GM23248 (cell line): ENCODE data around the gene EPDR1. TPM values are rescaled to one million over a fixed set of nuclear protein-coding genes. Genes with fewer than 3 reads are reported as not detected.

Experiments
- DNase-seq: peaks from one replicate; pipeline ENCODE4 v3.0.0-alpha.2; 2015
- H2AFZ ChIP-seq: fragments of 200-600 bp; sonication (generic); 2 replicates; pipeline ENCODE4 v1.6.1; 2016; ENCODE audit warnings: antibody characterized with exemption
- H3F3A ChIP-seq: fragments of 200-600 bp; sonication (generic); 2 replicates; pipeline ENCODE4 v1.6.1; 2016; ENCODE audit warnings: mild to moderate bottlenecking, antibody characterized with exemption, mixed run types; ENCODE audit not compliant: insufficient read depth
- H3K27ac ChIP-seq: fragments of 200-600 bp; sonication (generic); 2 replicates; pipeline ENCODE4 v1.5.1; 2016; ENCODE audit warnings: mild to moderate bottlenecking
- H3K27me3 ChIP-seq: fragments of 200-600 bp; sonication (generic); replicated peaks from 2 replicates; pipeline ENCODE4 v1.6.1; 2016; ENCODE audit warnings: mild to moderate bottlenecking; ENCODE audit not compliant: insufficient read depth
- H3K36me3 ChIP-seq: fragments of 200-600 bp; sonication (generic); 2 replicates; pipeline ENCODE4 v1.6.1; 2016; ENCODE audit warnings: low read depth, mild to moderate bottlenecking
- H3K4me1 ChIP-seq: fragments of 200-600 bp; sonication (generic); 2 replicates; pipeline ENCODE4 v1.6.1; 2016; ENCODE audit warnings: mild to moderate bottlenecking; ENCODE audit not compliant: insufficient read depth
- H3K4me2 ChIP-seq: fragments of 200-600 bp; sonication (generic); one replicate; pipeline ENCODE4 v1.6.1; 2016; ENCODE audit warnings: mild to moderate bottlenecking; ENCODE audit not compliant: unreplicated experiment
- H3K4me3 ChIP-seq: fragments of 200-600 bp; sonication (generic); 2 replicates; pipeline ENCODE4 v1.5.1; 2016; ENCODE audit warnings: mild to moderate bottlenecking
- H3K79me2 ChIP-seq: fragments of 200-600 bp; sonication (generic); 2 replicates; pipeline ENCODE4 v1.6.1; 2016; ENCODE audit warnings: mild to moderate bottlenecking; ENCODE audit not compliant: insufficient read depth
- H3K9ac ChIP-seq: fragments of 200-600 bp; sonication (generic); 2 replicates; pipeline ENCODE4 v1.6.1; 2016; ENCODE audit warnings: mild to moderate bottlenecking
- H3K9me2 ChIP-seq: fragments of 200-600 bp; sonication (generic); 2 replicates; pipeline ENCODE4 v1.6.1; 2016; ENCODE audit warnings: mixed run types, mild to moderate bottlenecking, moderate library complexity; ENCODE audit not compliant: insufficient read depth
- H3K9me3 ChIP-seq: fragments of 200-600 bp; sonication (generic); one replicate; pipeline ENCODE4 v1.6.1; 2017; ENCODE audit warnings: low read depth
- H4K20me1 ChIP-seq: fragments of 200-600 bp; sonication (generic); 2 replicates; pipeline ENCODE4 v1.6.0; 2016; ENCODE audit not compliant: insufficient read depth
- EZH2 ChIP-seq: fragments of 200-600 bp; sonication (generic); IDR thresholded peaks from 2 replicates; pipeline ENCODE4 v1.6.1; 2018; ENCODE audit warnings: antibody characterized with exemption, mild to moderate bottlenecking; ENCODE audit not compliant: insufficient read depth, poor library complexity, severe bottlenecking
- EZH2phosphoT487 ChIP-seq: fragments of 200-600 bp; sonication (generic); IDR thresholded peaks from 2 replicates; pipeline ENCODE4 v1.6.1; 2018; ENCODE audit warnings: antibody characterized with exemption, moderate library complexity, mild to moderate bottlenecking, low read depth; ENCODE audit not compliant: insufficient read depth
- WGBS, 2 experiments: methylation state at CpG; one replicate each; pipeline ENCODE4 v1.1.6; 2015 to 2017; ENCODE audit warnings: low lambda C conversion rate in 2 of 2, low coverage in 1 of 2; ENCODE audit errors: missing lambda C conversion rate in 2 of 2; 5-methylcytosine and 5-hydroxymethylcytosine counted together
- in situ Hi-C: fragments of 300-500 bp; cut with MboI; formaldehyde crosslinking; loops from 2 replicates; pipeline ENCODE4 v1.15.0; 2020
- polyA plus RNA-seq: library from polyadenylated mRNA; unstranded; fragments of >200 nt; fragmentation: Nextera tagmentation; extraction: Ambion mirVana; gene quantifications from 2 replicates; pipeline ENCODE4 v1.2.1, GENCODE V29; 2016
- total RNA-seq: library from RNA; depleted of rRNA; stranded (reverse); fragments of >200 nt; shearing (Covaris generic); gene quantifications from 2 replicates; pipeline ENCODE4 v1.2.3, GENCODE V29; 2014

EPDR1 gene
- total and polyA plus RNA-seq, 2 experiments from 2014 or later, result 1.5 to 2.5 TPM

DNA sequence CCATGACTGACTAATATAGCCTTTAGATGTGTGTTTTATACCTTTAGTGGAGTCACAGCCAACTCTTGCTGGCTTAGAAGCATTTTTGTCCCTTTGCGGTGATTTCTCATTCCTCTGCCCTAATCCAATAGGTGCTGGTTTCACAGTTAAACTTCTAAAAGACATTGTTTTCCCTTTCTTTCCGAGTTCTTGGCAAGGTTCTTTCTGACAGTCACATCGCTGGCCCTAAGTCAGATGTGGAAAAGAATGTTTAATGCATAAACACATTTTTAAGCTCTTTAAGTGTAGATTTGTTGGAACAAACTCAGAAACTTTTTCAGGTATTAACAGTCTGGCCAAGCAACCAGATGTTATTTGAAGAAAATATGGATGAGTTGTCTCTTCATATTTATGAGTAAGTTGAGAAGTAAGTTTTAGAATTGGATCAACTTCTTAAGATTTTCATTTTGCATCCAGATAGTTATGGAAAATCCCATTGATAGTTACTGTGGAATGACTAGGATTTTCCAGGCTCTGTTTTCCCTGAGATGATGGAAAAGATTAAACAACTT lies 4.1 kb downstream of the EPDR1 start:
- WGBS, 2 experiments, result 27 to 30% methylated on average over 3 of the region's 3 CpGs
- H3K9me2 ChIP-seq, result no peaks in the 10 kb centered on the region
- H3F3A ChIP-seq, result no peaks in the 10 kb centered on the region
- H3K9ac ChIP-seq, result no peak overlapping the region
- no peak overlapping the region for H2AFZ ChIP-seq
- H3K4me3 ChIP-seq, result no peak overlapping the region
- no peaks in the 10 kb centered on the region for H3K79me2 ChIP-seq
- H3K9me3 ChIP-seq, result no peaks in the 10 kb centered on the region
- no peaks in the 10 kb centered on the region for H3K36me3 ChIP-seq
- H4K20me1 ChIP-seq, result no peaks in the 10 kb centered on the region
- no peaks in the 10 kb centered on the region for H3K4me1 ChIP-seq
- TF ChIP-seq EZH2phosphoT487, result no peak
- TF ChIP-seq EZH2, result no peak
- in situ Hi-C loops, result loop anchor here (25.0 kb wide), 1 partner anchor 413 kb away; no protein-coding TSS in a partner anchor
- H3K27ac ChIP-seq, result no peak overlapping the region
- H3K27me3 ChIP-seq, result peaks cover 12% of the 10 kb centered on the region; the same call in 1 of the 2 replicates
- no peak for DNase-seq
- no peak overlapping the region for H3K4me2 ChIP-seq

DNA sequence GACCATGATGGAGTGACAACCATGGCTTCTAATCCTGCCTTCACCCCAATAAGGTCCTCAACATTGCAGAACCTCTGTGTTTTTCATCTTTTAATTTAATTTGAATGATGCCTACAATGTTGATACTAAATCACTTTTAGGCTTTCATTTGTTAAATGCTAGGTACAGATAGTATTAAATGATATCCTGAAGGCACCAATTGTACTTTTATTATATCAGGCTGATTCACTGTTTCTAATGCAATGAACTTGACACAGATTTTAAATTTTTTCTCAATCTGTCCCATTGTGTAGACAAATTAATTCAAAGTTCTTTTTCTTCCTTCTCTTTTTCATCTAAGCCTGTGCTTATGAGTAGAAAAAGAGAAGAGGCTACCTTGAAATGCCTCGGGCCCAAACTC lies 5.2 kb downstream of the EPDR1 start:
- no peaks in the 10 kb centered on the region for H3K36me3 ChIP-seq
- TF ChIP-seq EZH2 (no peak), EZH2phosphoT487 (no peak)
- H3K9ac ChIP-seq, result no peak overlapping the region
- H4K20me1 ChIP-seq, result no peaks in the 10 kb centered on the region
- H3K27me3 ChIP-seq, result peaks cover 12% of the 10 kb centered on the region; the same call in 1 of the 2 replicates
- 19 to 22% methylated on average over 1 of the region's 1 CpG for WGBS, 2 experiments
- in situ Hi-C loops, result no loop called here
- H3K4me2 ChIP-seq, result no peak overlapping the region
- no peaks in the 10 kb centered on the region for H3K79me2 ChIP-seq
- no peaks in the 10 kb centered on the region for H3K9me3 ChIP-seq
- H3K27ac ChIP-seq, result no peak overlapping the region
- no peaks in the 10 kb centered on the region for H3K9me2 ChIP-seq
- H3K4me3 ChIP-seq, result no peak overlapping the region
- H2AFZ ChIP-seq, result no peak overlapping the region
- no peaks in the 10 kb centered on the region for H3F3A ChIP-seq
- no peak for DNase-seq
- no peaks in the 10 kb centered on the region for H3K4me1 ChIP-seq

DNA sequence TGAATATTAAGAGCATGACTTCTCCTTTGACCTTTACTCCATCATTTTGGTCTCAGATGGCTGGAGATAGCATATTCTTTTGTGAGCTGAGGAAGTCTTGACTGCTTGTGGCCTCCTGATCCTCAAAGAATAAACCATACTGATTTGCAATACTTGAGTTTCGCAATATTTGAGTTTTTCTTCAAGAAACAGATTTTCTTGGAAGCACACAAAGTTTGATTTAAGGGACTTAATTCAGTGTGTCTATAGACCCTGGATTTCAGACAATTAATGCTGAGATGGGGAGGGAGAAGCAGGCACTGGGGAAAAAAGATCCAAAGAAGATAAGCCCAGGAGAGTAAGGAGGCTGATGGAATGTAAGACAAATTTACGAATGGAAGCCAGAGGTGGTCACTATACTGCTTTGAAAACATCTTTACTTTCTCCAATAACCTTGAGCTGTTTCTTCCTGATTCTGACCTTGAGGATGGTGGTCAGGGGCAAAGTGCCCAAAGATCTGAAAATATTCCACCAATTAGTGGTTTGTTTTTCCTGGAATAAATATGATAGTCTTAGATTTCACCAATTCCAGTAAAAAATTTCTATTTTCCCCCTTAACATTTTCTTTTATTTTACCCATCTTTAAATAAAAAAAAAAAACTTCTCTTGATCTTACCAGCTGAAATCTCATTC lies 7.5 kb downstream of the EPDR1 start:
- H3K27ac ChIP-seq, result no peak overlapping the region
- H2AFZ ChIP-seq, result no peak overlapping the region
- WGBS, 2 experiments, result 8 to 15% methylated on average over 2 of the region's 2 CpGs
- H3K9me3 ChIP-seq, result no peaks in the 10 kb centered on the region
- H3K36me3 ChIP-seq, result no peaks in the 10 kb centered on the region
- H3K9ac ChIP-seq, result no peak overlapping the region
- H3K4me3 ChIP-seq, result no peak overlapping the region
- H3K9me2 ChIP-seq, result no peaks in the 10 kb centered on the region
- H3F3A ChIP-seq, result no peaks in the 10 kb centered on the region
- no peak for DNase-seq
- H3K4me1 ChIP-seq, result no peaks in the 10 kb centered on the region
- H3K27me3 ChIP-seq, result no peaks in the 10 kb centered on the region
- no peaks in the 10 kb centered on the region for H4K20me1 ChIP-seq
- TF ChIP-seq EZH2phosphoT487 (no peak), EZH2 (no peak)
- in situ Hi-C loops, result no loop called here
- no peak overlapping the region for H3K4me2 ChIP-seq
- H3K79me2 ChIP-seq, result no peaks in the 10 kb centered on the region

DNA sequence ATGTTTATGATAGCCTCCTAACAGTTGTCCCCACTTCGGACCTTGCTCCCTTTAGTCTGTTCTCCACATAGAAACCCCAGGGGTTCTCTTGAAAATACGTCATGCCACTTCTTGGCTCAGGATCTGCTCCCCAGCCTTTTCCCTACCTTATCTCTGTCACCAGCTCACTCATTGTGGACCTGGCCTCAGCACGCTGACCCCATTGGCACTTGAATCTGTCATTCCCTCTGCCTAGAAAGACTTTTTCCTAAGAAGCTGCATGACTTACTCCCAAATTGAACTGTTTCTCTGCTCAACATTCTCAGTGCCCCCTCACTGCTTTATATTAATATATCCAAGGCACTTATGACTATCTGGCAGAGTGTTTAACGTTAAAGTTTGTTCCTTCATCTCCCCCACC lies 8.4 kb downstream of the EPDR1 start:
- 15 to 17% methylated on average over 4 of the region's 4 CpGs for WGBS, 2 experiments
- Histone ChIP-seq H3K27me3 (no peaks in the 10 kb centered on the region), H3K4me1 (no peaks in the 10 kb centered on the region), H3K27ac (no peak overlapping the region), H3F3A (no peaks in the 10 kb centered on the region), H3K4me3 (no peak overlapping the region), H3K79me2 (no peaks in the 10 kb centered on the region), H3K9ac (no peak overlapping the region), H4K20me1 (no peaks in the 10 kb centered on the region), H3K9me3 (no peaks in the 10 kb centered on the region), H3K9me2 (no peaks in the 10 kb centered on the region), H3K36me3 (no peaks in the 10 kb centered on the region), H3K4me2 (no peak overlapping the region), H2AFZ (no peak overlapping the region)
- no peak for DNase-seq
- in situ Hi-C loops, result no loop called here
- TF ChIP-seq EZH2 (no peak), EZH2phosphoT487 (no peak)
